H1 (cell line): ENCODE data around the gene CBY2. TPM values are rescaled to one million over a fixed set of nuclear protein-coding genes. Genes with fewer than 3 reads are reported as not detected.
A peak's percentile ranks its signal among the peaks of the same experiment; 100 is the strongest.

Experiments used
- CTCF ChIA-PET: fragments of 300-600 bp; sonication (Branson Sonifier 250); formaldehyde crosslinking; loops from one replicate; lab custom pipeline; 2021; ENCODE audit not compliant: partially characterized antibody; lab: Charles Lee
- POLR2A ChIA-PET: fragments of 300-600 bp; sonication (Branson Sonifier 250); formaldehyde crosslinking; loops from one replicate; lab custom pipeline; 2021; ENCODE audit warnings: inconsistent platforms; ENCODE audit not compliant: partially characterized antibody; lab: Charles Lee
- DNase-seq, 2 experiments: peaks; one replicate each; pipeline versions ENCODE4 v3.0.0 to v3.0.0-alpha.2; 2010 to 2022; ENCODE audit warnings: low spot score in 2 of 2, low read depth in 1 of 2, mixed read lengths in 1 of 2
- FAIRE-seq: peaks from 2 replicates; lab custom pipeline; 2011; peaks lifted over from hg19 to GRCh38; lab: Jason Lieb, UNC
- H2AFZ ChIP-seq: 2 replicates; pipeline ENCODE4 v1.8.1; 2012; ENCODE audit warnings: low read length, inconsistent platforms
- H2AK5ac ChIP-seq: 2 replicates; pipeline ENCODE4 v1.6.1; 2013; ENCODE audit warnings: low read depth, low read length
- H2BK120ac ChIP-seq: replicated peaks from 2 replicates; pipeline ENCODE3; 2013; ENCODE audit warnings: low read depth, low read length, inconsistent platforms
- H2BK12ac ChIP-seq: 2 replicates; pipeline ENCODE4 v1.6.1; 2013; ENCODE audit warnings: low read depth, low read length
- H2BK15ac ChIP-seq: 2 replicates; pipeline ENCODE4 v1.6.1; 2013; ENCODE audit warnings: low read length
- H2BK20ac ChIP-seq: 2 replicates; pipeline ENCODE4 v1.6.1; 2013; ENCODE audit warnings: low read length
- H2BK5ac ChIP-seq: 2 replicates; pipeline ENCODE4 v1.6.1; 2013; ENCODE audit warnings: low read depth, low read length
- H3K14ac ChIP-seq: 2 replicates; pipeline ENCODE4 v1.6.1; 2013; ENCODE audit warnings: inconsistent platforms; ENCODE audit not compliant: insufficient read length
- H3K18ac ChIP-seq: 2 replicates; pipeline ENCODE4 v1.6.1; 2013; ENCODE audit warnings: low read length; ENCODE audit errors: extremely low read depth
- H3K23ac ChIP-seq: 2 replicates; pipeline ENCODE4 v1.6.1; 2013; ENCODE audit warnings: inconsistent platforms; ENCODE audit not compliant: insufficient read length
- H3K23me2 ChIP-seq: 2 replicates; pipeline ENCODE4 v1.6.1; 2013; ENCODE audit warnings: low read depth, low read length
- H3K27ac ChIP-seq: 2 replicates; pipeline ENCODE4 v1.6.1; 2011; ENCODE audit warnings: low read depth, low read length, inconsistent platforms
- H3K27me3 ChIP-seq, 4 experiments: replicated peaks in 1 of 4; 1 replicate in 1 of 4; 2 replicates in 3 of 4; pipeline versions ENCODE4 v1.6.1 to v1.8.1; 2011 to 2013; ENCODE audit warnings: low read length in 3 of 4, mild to moderate bottlenecking in 3 of 4, inconsistent platforms in 2 of 4, mixed read lengths in 2 of 4, moderate library complexity in 1 of 4; ENCODE audit not compliant: control insufficient read depth in 3 of 4, insufficient read depth in 3 of 4; ENCODE audit errors: extremely low read depth in 1 of 4
- H3K36me3 ChIP-seq, 4 experiments: 2 replicates each; pipeline versions ENCODE4 v1.6.1 to v1.8.1; 2011 to 2013; ENCODE audit warnings: mild to moderate bottlenecking in 4 of 4, low read length in 3 of 4, moderate library complexity in 2 of 4, control low read depth in 1 of 4, inconsistent platforms in 1 of 4; ENCODE audit not compliant: insufficient read depth in 4 of 4, control insufficient read depth in 2 of 4
- H3K4ac ChIP-seq: replicated peaks from 2 replicates; pipeline ENCODE3; 2013; ENCODE audit warnings: low read length, low read depth, mixed read lengths, inconsistent platforms; ENCODE audit not compliant: insufficient read length
- H3K4me1 ChIP-seq, 4 experiments: replicated peaks in 1 of 4; 1 replicate in 1 of 4; 2 replicates in 3 of 4; pipeline versions ENCODE4 v1.6.1 to v1.8.1; 2011 to 2013; ENCODE audit warnings: low read length in 3 of 4, inconsistent platforms in 2 of 4, mixed read lengths in 1 of 4; ENCODE audit not compliant: insufficient read depth in 4 of 4, control insufficient read depth in 3 of 4
- H3K4me2 ChIP-seq, 2 experiments: 2 replicates each; pipeline versions ENCODE4 v1.6.1 to v1.8.1; 2011 to 2013; ENCODE audit warnings: low read depth in 2 of 2, low read length in 2 of 2, control low read depth in 1 of 2, inconsistent platforms in 1 of 2, mild to moderate bottlenecking in 1 of 2; ENCODE audit not compliant: insufficient read depth in 1 of 2
- H3K4me3 ChIP-seq, 4 experiments: fragments of 200-600, 300-600 bp in 1 of 4; sonication (generic), shearing (Covaris generic), sonication (Bioruptor Twin) in 1 of 4; 2 replicates each; pipeline versions ENCODE4 v1.5.1 to v1.8.1; 2011 to 2016; ENCODE audit warnings: low read length in 4 of 4, low read depth in 3 of 4, control low read depth in 2 of 4, inconsistent platforms in 2 of 4, mild to moderate bottlenecking in 2 of 4, mixed read lengths in 1 of 4, moderate library complexity in 1 of 4; ENCODE audit not compliant: insufficient read depth in 2 of 4; ENCODE audit errors: extremely low read depth in 1 of 4
- H3K56ac ChIP-seq: replicated peaks from 2 replicates; pipeline ENCODE3; 2013; ENCODE audit warnings: low read depth, mild to moderate bottlenecking, mixed read lengths, low read length, inconsistent platforms; ENCODE audit not compliant: insufficient read length
- H3K79me1 ChIP-seq: 2 replicates; pipeline ENCODE4 v1.6.1; 2013; ENCODE audit warnings: low read depth, low read length, control low read depth
- H3K79me2 ChIP-seq, 2 experiments: 2 replicates each; pipeline versions ENCODE4 v1.6.1 to v1.8.1; 2012 to 2013; ENCODE audit warnings: low read length in 2 of 2, mild to moderate bottlenecking in 2 of 2, inconsistent platforms in 1 of 2; ENCODE audit not compliant: insufficient read depth in 2 of 2, control insufficient read depth in 1 of 2
- H3K9ac ChIP-seq, 4 experiments: replicated peaks in 1 of 4; 1 replicate in 1 of 4; 2 replicates in 3 of 4; pipeline versions ENCODE4 v1.6.1 to v1.8.1; 2011 to 2013; ENCODE audit warnings: low read depth in 3 of 4, low read length in 3 of 4, control low read depth in 2 of 4, mild to moderate bottlenecking in 2 of 4, moderate library complexity in 2 of 4, inconsistent platforms in 1 of 4; ENCODE audit errors: extremely low read depth in 1 of 4
- H3K9me3 ChIP-seq, 2 experiments: 2 replicates each; pipeline versions ENCODE4 v1.6.1 to v1.8.1; 2012 to 2013; ENCODE audit warnings: mild to moderate bottlenecking in 2 of 2, moderate library complexity in 2 of 2, control low read depth in 1 of 2, inconsistent platforms in 1 of 2, low read depth in 1 of 2, low read length in 1 of 2, mixed read lengths in 1 of 2; ENCODE audit not compliant: insufficient read depth in 2 of 2
- H4K20me1 ChIP-seq, 2 experiments: replicated peaks in 1 of 2; 2 replicates each; pipeline versions ENCODE3 to v1.8.1; 2011 to 2013; ENCODE audit warnings: inconsistent platforms in 2 of 2, low read length in 2 of 2, mild to moderate bottlenecking in 1 of 2; ENCODE audit not compliant: insufficient read depth in 2 of 2, control insufficient read depth in 1 of 2
- H4K5ac ChIP-seq: 2 replicates; pipeline ENCODE4 v1.6.1; 2013; ENCODE audit warnings: low read length, low read depth, mixed read lengths, inconsistent platforms; ENCODE audit not compliant: insufficient read length
- H4K8ac ChIP-seq: 2 replicates; pipeline ENCODE4 v1.8.0; 2013; ENCODE audit warnings: mild to moderate bottlenecking, moderate library complexity, low read length, inconsistent platforms; ENCODE audit not compliant: insufficient read depth; ENCODE audit errors: extremely low read depth
- H4K91ac ChIP-seq: replicated peaks from 2 replicates; pipeline ENCODE3; 2013; ENCODE audit warnings: low read length, mixed read lengths, inconsistent platforms; ENCODE audit not compliant: insufficient read length
- BACH1 ChIP-seq: IDR thresholded peaks from 2 replicates; pipeline ENCODE4 v1.6.1; 2012; ENCODE audit warnings: low read length, improper control_type of control experiment
- CTBP2 ChIP-seq: IDR thresholded peaks from 2 replicates; pipeline ENCODE4 v1.7.0; 2011; ENCODE audit warnings: borderline replicate concordance, mild to moderate bottlenecking, moderate library complexity, mixed read lengths, low read length; ENCODE audit not compliant: insufficient read depth, insufficient read length
- CTCF ChIP-seq, 3 experiments: IDR thresholded peaks; 1 replicate in 2 of 3; 2 replicates in 1 of 3; pipeline versions ENCODE4 v1.5.1 to v1.6.1; 2011; ENCODE audit warnings: low read length in 3 of 3, mild to moderate bottlenecking in 3 of 3, inconsistent platforms in 2 of 3, low read depth in 1 of 3, moderate library complexity in 1 of 3; ENCODE audit not compliant: insufficient read depth in 1 of 3; ENCODE audit errors: control extremely low read depth in 1 of 3
- HDAC6 ChIP-seq: IDR thresholded peaks from one replicate; pipeline ENCODE4 v1.7.1; 2012; ENCODE audit warnings: low read depth, mild to moderate bottlenecking, inconsistent platforms, low read length, moderate library complexity
- KDM4A ChIP-seq: IDR thresholded peaks from one replicate; pipeline ENCODE4 v1.7.1; 2012; ENCODE audit warnings: low read depth, mild to moderate bottlenecking, moderate library complexity, low read length, inconsistent platforms; ENCODE audit not compliant: severe bottlenecking
- RAD21 ChIP-seq, 2 experiments: IDR thresholded peaks in 1 of 2; conservative IDR thresholded peaks in 1 of 2; 2 replicates each; pipeline ENCODE4 v1.6.1; 2011; ENCODE audit warnings: low read depth in 2 of 2, low read length in 2 of 2, improper control_type of control experiment in 1 of 2, inconsistent platforms in 1 of 2, mild to moderate bottlenecking in 1 of 2, moderate library complexity in 1 of 2
- SP2 ChIP-seq: IDR thresholded peaks from 2 replicates; pipeline ENCODE4 v1.6.1; 2012; ENCODE audit warnings: mild to moderate bottlenecking, low read length, inconsistent platforms
- SRF ChIP-seq: IDR thresholded peaks from 2 replicates; pipeline ENCODE4 v1.6.1; 2011; ENCODE audit warnings: mild to moderate bottlenecking, low read depth, low read length, moderate library complexity
- TAF1 ChIP-seq: IDR thresholded peaks from 2 replicates; pipeline ENCODE4 v1.6.1; 2011; ENCODE audit warnings: mild to moderate bottlenecking, low read depth, low read length
- TAF7 ChIP-seq: optimal IDR thresholded peaks from 2 replicates; pipeline ENCODE3; 2011; ENCODE audit warnings: low read depth, mild to moderate bottlenecking, inconsistent platforms, low read length, moderate library complexity, borderline replicate concordance
- TEAD4 ChIP-seq: IDR thresholded peaks from 2 replicates; pipeline ENCODE4 v1.6.1; 2012; ENCODE audit warnings: low read depth, low read length, inconsistent platforms, mixed read lengths
- WGBS, 2 experiments: shearing (Covaris generic) in 1 of 2; methylation state at CpG; one replicate each; pipeline versions ENCODE4 v1.1.6 to v1.1.7; 2013 to 2015; ENCODE audit warnings: low lambda C conversion rate in 2 of 2, mixed read lengths in 2 of 2, inconsistent platforms in 1 of 2, low coverage in 1 of 2, missing lambda C conversion rate in 1 of 2; ENCODE audit not compliant: insufficient replicate concordance in 2 of 2, insufficient coverage in 1 of 2, insufficient read length in 1 of 2; ENCODE audit errors: extremely low coverage in 1 of 2, missing lambda C conversion rate in 1 of 2; 5-methylcytosine and 5-hydroxymethylcytosine counted together
- polyA plus RNA-seq, 7 experiments: library from polyadenylated mRNA; depleted of rRNA in 3 of 7; stranded (reverse) in 5 of 7; unstranded in 2 of 7; fragments of >200 nt in 5 of 7; fragments of 200-250 nt in 2 of 7; gene quantifications; 1 replicate in 5 of 7; 2 replicates in 1 of 7; 4 replicates in 1 of 7; pipeline versions ENCODE4 v1.2.1 to v1.2.3, GENCODE V29; 2011 to 2013; ENCODE audit warnings: missing spikeins in 2 of 7, mixed read lengths in 2 of 7
- total RNA-seq: library from RNA; stranded (reverse); fragmentation: NEBNext Ultra II Directional; extraction: Animal tissue kit (Norgen Biotek cat#: 25700); gene quantifications from 2 replicates; pipeline ENCODE4 v1.2.1, GENCODE V29; 2021

Gene CBY2
- total and polyA plus RNA-seq, 2 of the 8 experiments (the other 6 are each of a cell fraction or from before 2014, with no cell fraction given): not detected

GRCh38 chr13:45683701-45684100 lies 18.4 kb upstream of the CBY2 start:
- Histone ChIP-seq H2BK15ac (0 out of 2 replicates have a peak overlapping the region, but pooled peaks have one; percentile 31), H2BK5ac (no peak overlapping the region), H3K4me1 (peaks cover 0 to 12% (median 4%) of the 10 kb centered on the region in 4 experiments; a peak in 5 of 7 replicates), H2BK20ac (no peak overlapping the region), H3K9me3 (no peaks in the 10 kb centered on the region), H4K91ac (peak overlapping the region; percentile 5), H2AK5ac (no peak overlapping the region), H3K36me3 (no peaks in the 10 kb centered on the region), H3K23ac (no peak overlapping the region), H3K56ac (no peak overlapping the region), H2AFZ (no peak overlapping the region), H4K8ac (no peak overlapping the region), H3K79me2 (no peaks in the 10 kb centered on the region), H3K4me2 (no peak overlapping the region), H4K5ac (no peak overlapping the region), H3K27ac (no peak overlapping the region), H3K4me3 (no peak overlapping the region), H2BK12ac (no peak overlapping the region), H3K23me2 (no peaks in the 10 kb centered on the region), H3K9ac (no peak overlapping the region), H3K14ac (no peak overlapping the region), H4K20me1 (no peaks in the 10 kb centered on the region), H3K27me3 (no peaks in the 10 kb centered on the region), H3K18ac (no peak overlapping the region), H3K79me1 (no peaks in the 10 kb centered on the region), H2BK120ac (no peak overlapping the region), H3K4ac (no peak overlapping the region)
- 74% methylated on average over 3 of the region's 3 CpGs; no CpG with 5 or more reads in 1 of the 2 experiments for WGBS, 2 experiments
- ChIA-PET POLR2A (no interaction called here), CTCF (interaction anchor here (0.7 to 2.7 kb wide), 21 partner anchors 9 to 443 kb away, joined by 3 to 46 read pairs (median 6); no protein-coding TSS in a partner anchor)
- FAIRE-seq (no peak), DNase-seq (no peak)
- TF ChIP-seq SP2 (no peak), TAF7 (no peak), TAF1 (no peak), HDAC6 (no peak), BACH1 (no peak), CTCF (IDR thresholded peaks at IDR 0.05; ENCODE audit: control extremely low read depth in 1 of 3, insufficient read depth in 1 of 3, low read depth in 1 of 3, low read length in 3 of 3) (peak; percentile 34 to 46 (median 44)), CTBP2 (no peak), TEAD4 (no peak), KDM4A (no peak), RAD21 (IDR thresholded peaks at IDR 0.05 in 1 of 2, conservative IDR thresholded peaks at IDR 0.05 in 1 of 2; ENCODE audit: low read depth in 2 of 2, low read length in 2 of 2) (peak; percentile 24 to 51; a peak in 3 of 4 replicates), SRF (no peak)
